OCI-LY3 (cell line): ENCODE data around the gene SLC2A14.

Experiments used
- H2AFZ ChIP-seq: fragments of 200-600, 300-600 bp; shearing (Covaris generic); 2 replicates; pipeline ENCODE4 v1.6.0; 2014; ENCODE audit warnings: antibody characterized with exemption, low read depth, low read length
- H3K27ac ChIP-seq: fragments of 200-600, 300-600 bp; sonication (generic); 2 replicates; pipeline ENCODE4 v1.5.1; 2014; ENCODE audit warnings: mild to moderate bottlenecking, low read length, moderate library complexity, mixed read lengths
- H3K27me3 ChIP-seq: fragments of 200-600, 300-600 bp; sonication (generic); 2 replicates; pipeline ENCODE4 v1.6.1; 2014; ENCODE audit warnings: low read depth, low read length, mixed read lengths
- H3K36me3 ChIP-seq: fragments of 200-600, 300-600 bp; sonication (generic); replicated peaks from 2 replicates; pipeline ENCODE3; 2014; ENCODE audit warnings: low read depth, low read length, mixed read lengths
- H3K4me1 ChIP-seq: fragments of 300-600, 200-600 bp; sonication (generic); 2 replicates; pipeline ENCODE4 v1.6.1; 2014; ENCODE audit warnings: low read length, mixed read lengths
- H3K4me2 ChIP-seq: fragments of 200-600, 300-600 bp; sonication (generic); 2 replicates; pipeline ENCODE4 v1.6.1; 2014; ENCODE audit warnings: low read length, mixed read lengths
- H3K4me3 ChIP-seq: fragments of 300-600, 200-600 bp; sonication (generic); 2 replicates; pipeline ENCODE4 v1.5.1; 2014; ENCODE audit warnings: antibody characterized with exemption, mild to moderate bottlenecking, low read length, moderate library complexity
- H3K79me2 ChIP-seq: fragments of 300-600, 200-600 bp; shearing (Covaris generic); 2 replicates; pipeline ENCODE4 v1.6.1; 2014; ENCODE audit warnings: mild to moderate bottlenecking, low read length, mixed read lengths
- H3K9ac ChIP-seq: fragments of 300-600, 200-600 bp; shearing (Covaris generic); 2 replicates; pipeline ENCODE4 v1.6.0; 2014; ENCODE audit warnings: mild to moderate bottlenecking, low read length, moderate library complexity
- H3K9me3 ChIP-seq: fragments of 200-600, 300-600 bp; shearing (Covaris generic); 2 replicates; pipeline ENCODE4 v1.6.1; 2014; ENCODE audit warnings: low read length, mixed read lengths; ENCODE audit not compliant: insufficient read depth
- H4K20me1 ChIP-seq: fragments of 200-600, 300-600 bp; sonication (generic); 2 replicates; pipeline ENCODE4 v1.6.1; 2016; ENCODE audit warnings: low read length, mixed read lengths; ENCODE audit not compliant: insufficient read depth
- CTCF ChIP-seq: fragments of 200-600, 300-600 bp; sonication (generic); IDR thresholded peaks from 2 replicates; pipeline ENCODE4 v1.5.1; 2014; ENCODE audit warnings: antibody characterized with exemption, low read length, low read depth
- EZH2phosphoT487 ChIP-seq: fragments of 200-600 bp; shearing (Covaris generic); IDR thresholded peaks from 2 replicates; pipeline ENCODE4 v1.6.1; 2018; ENCODE audit warnings: antibody characterized with exemption, mixed run types, low read depth

The SLC2A14 gene

GRCh38 chr12:7781274-7781673 is 91.4 kb downstream of the SLC2A14 start:
- H3K27ac ChIP-seq: no peak overlapping the region
- no peaks in the 10 kb centered on the region for H3K4me1 ChIP-seq
- H3K27me3 ChIP-seq: no peaks in the 10 kb centered on the region
- H3K9me3 ChIP-seq: no peaks in the 10 kb centered on the region
- no peaks in the 10 kb centered on the region for H3K36me3 ChIP-seq
- no peaks in the 10 kb centered on the region for H4K20me1 ChIP-seq
- H3K4me3 ChIP-seq: no peak overlapping the region
- TF ChIP-seq EZH2phosphoT487: no peak
- no peak overlapping the region for H3K9ac ChIP-seq
- H3K4me2 ChIP-seq: no peak overlapping the region
- no peak overlapping the region for H2AFZ ChIP-seq
- no peaks in the 10 kb centered on the region for H3K79me2 ChIP-seq

GRCh38 chr12:7769999-7770398 is 102.7 kb downstream of the SLC2A14 start:
- no peak for TF ChIP-seq EZH2phosphoT487
- no peak for TF ChIP-seq CTCF

More at GRCh38 chr12:7769999-7770398, 102.7 kb downstream of the SLC2A14 start:
- Histone ChIP-seq H2AFZ (no peak overlapping the region), H3K9me3 (no peaks in the 10 kb centered on the region), H3K79me2 (no peaks in the 10 kb centered on the region), H3K9ac (no peak overlapping the region), H3K27me3 (no peaks in the 10 kb centered on the region), H3K27ac (no peak overlapping the region), H3K4me1 (no peaks in the 10 kb centered on the region), H4K20me1 (no peaks in the 10 kb centered on the region), H3K36me3 (no peaks in the 10 kb centered on the region), H3K4me2 (no peak overlapping the region), H3K4me3 (no peak overlapping the region)
